HCT116 (cell line): ENCODE measurements around the gene HOXA7.

ENCODE experiments used
- SIN3A ChIP-seq: IDR thresholded peaks from 2 replicates; pipeline ENCODE4 v1.6.1; 2012; ENCODE audit warnings: low read depth
- TF ChIP-seq, protein P1 (sequence below): IDR thresholded peaks from 2 replicates; pipeline ENCODE4 v1.6.1; 2012

DNA sequence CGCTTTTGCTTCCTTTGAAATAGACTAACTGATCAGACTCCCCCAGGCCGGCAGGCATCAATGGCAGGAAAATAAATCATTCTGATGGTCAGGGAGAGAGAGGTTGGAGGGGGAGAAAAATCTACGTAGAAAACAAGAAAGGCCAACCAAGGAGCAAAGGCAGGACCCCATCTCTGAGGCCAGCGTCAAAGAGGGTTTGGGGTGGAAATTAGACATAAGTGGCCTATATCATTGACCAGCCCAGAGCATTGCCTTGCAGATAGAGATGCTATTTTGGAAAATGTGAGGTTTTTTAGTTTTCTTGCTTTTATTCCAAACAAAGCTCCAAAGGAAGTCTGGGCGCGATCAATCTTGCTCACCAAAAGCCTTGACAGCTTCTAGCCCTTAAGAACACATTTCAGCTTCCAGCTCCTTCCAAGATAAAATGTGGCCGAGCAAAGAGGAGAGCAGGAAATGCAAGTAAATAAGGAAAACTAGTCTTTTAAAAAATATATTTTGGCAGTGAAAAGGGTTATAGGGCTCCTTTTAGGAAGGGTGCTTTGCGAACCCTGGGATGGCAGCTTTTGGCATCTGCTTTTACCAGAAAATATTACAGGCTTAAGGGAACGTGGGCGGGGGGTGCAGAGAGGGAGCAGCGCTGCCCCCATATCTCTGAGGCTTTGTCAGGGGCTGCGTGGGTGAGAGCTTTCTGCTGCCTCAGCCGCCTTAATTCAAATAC lies 52.0 kb downstream of the HOXA7 start:
- TF ChIP-seq SIN3A = no peak
- TF ChIP-seq, protein P1, sequence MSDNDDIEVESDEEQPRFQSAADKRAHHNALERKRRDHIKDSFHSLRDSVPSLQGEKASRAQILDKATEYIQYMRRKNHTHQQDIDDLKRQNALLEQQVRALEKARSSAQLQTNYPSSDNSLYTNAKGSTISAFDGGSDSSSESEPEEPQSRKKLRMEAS = no peak
